H9 (cell line): ENCODE results near the gene MAN1B1. TPM values are rescaled to one million over a fixed set of nuclear protein-coding genes. Genes with fewer than 3 reads are reported as not detected.

ENCODE experiments used
- DNase-seq: peaks from one replicate; pipeline ENCODE4 v3.0.0-alpha.2; 2017
- H2AFZ ChIP-seq: one replicate; pipeline ENCODE4 v1.6.1; 2013; ENCODE audit warnings: mild to moderate bottlenecking, low read length, control low read depth, moderate library complexity
- H2AK5ac ChIP-seq: 2 replicates; pipeline ENCODE4 v1.6.1; 2013; ENCODE audit warnings: low read length, control low read depth, mixed read lengths; ENCODE audit not compliant: insufficient read length
- H2BK120ac ChIP-seq: one replicate; pipeline ENCODE4 v1.6.1; 2013; ENCODE audit warnings: low read depth, mild to moderate bottlenecking, low read length, control low read depth, inconsistent platforms; ENCODE audit not compliant: poor library complexity, severe bottlenecking
- H2BK12ac ChIP-seq: 2 replicates; pipeline ENCODE4 v1.6.1; 2013; ENCODE audit warnings: low read length, control low read depth, mixed read lengths, low read depth; ENCODE audit not compliant: insufficient read length
- H2BK15ac ChIP-seq: 2 replicates; pipeline ENCODE4 v1.6.1; 2013; ENCODE audit warnings: low read depth, low read length, control low read depth
- H2BK20ac ChIP-seq: one replicate; pipeline ENCODE4 v1.6.1; 2013; ENCODE audit warnings: low read depth, mild to moderate bottlenecking, low read length, control low read depth, inconsistent platforms; ENCODE audit not compliant: poor library complexity, severe bottlenecking
- H2BK5ac ChIP-seq: 2 replicates; pipeline ENCODE4 v1.6.1; 2013; ENCODE audit warnings: low read length, control low read depth, mixed read lengths; ENCODE audit not compliant: insufficient read length
- H3K14ac ChIP-seq: 2 replicates; pipeline ENCODE4 v1.6.1; 2013; ENCODE audit warnings: low read length, control low read depth; ENCODE audit not compliant: insufficient read depth
- H3K18ac ChIP-seq: 2 replicates; pipeline ENCODE4 v1.6.1; 2013; ENCODE audit warnings: low read depth, mild to moderate bottlenecking, mixed read lengths, low read length, control low read depth; ENCODE audit not compliant: insufficient read length
- H3K23ac ChIP-seq: 2 replicates; pipeline ENCODE4 v1.6.1; 2013; ENCODE audit warnings: low read length, control low read depth, mixed read lengths, low read depth; ENCODE audit not compliant: insufficient read length
- H3K23me2 ChIP-seq: 2 replicates; pipeline ENCODE4 v1.6.1; 2013; ENCODE audit warnings: low read depth, mild to moderate bottlenecking, mixed read lengths, low read length, control low read depth; ENCODE audit not compliant: insufficient read length, poor library complexity, severe bottlenecking
- H3K27ac ChIP-seq: 2 replicates; pipeline ENCODE4 v1.5.1; 2013; ENCODE audit warnings: low read length, control low read depth, mixed read lengths, low read depth; ENCODE audit not compliant: insufficient read length
- H3K27me3 ChIP-seq: 2 replicates; pipeline ENCODE4 v1.6.1; 2013; ENCODE audit warnings: low read length, control low read depth, inconsistent platforms; ENCODE audit not compliant: insufficient read depth
- H3K4ac ChIP-seq: 2 replicates; pipeline ENCODE4 v1.6.1; 2013; ENCODE audit warnings: low read depth, mild to moderate bottlenecking, control low read depth, inconsistent platforms, low read length, moderate library complexity
- H3K4me1 ChIP-seq: 2 replicates; pipeline ENCODE4 v1.6.1; 2013; ENCODE audit warnings: low read length, control low read depth, inconsistent platforms; ENCODE audit not compliant: insufficient read depth
- H3K4me2 ChIP-seq: 2 replicates; pipeline ENCODE4 v1.6.1; 2013; ENCODE audit warnings: low read length, control low read depth, mixed read lengths; ENCODE audit not compliant: insufficient read length, insufficient read depth
- H3K56ac ChIP-seq: 2 replicates; pipeline ENCODE4 v1.6.1; 2013; ENCODE audit warnings: low read depth, mild to moderate bottlenecking, mixed read lengths, low read length, control low read depth; ENCODE audit not compliant: insufficient read length
- H3K79me1 ChIP-seq: 2 replicates; pipeline ENCODE4 v1.6.1; 2013; ENCODE audit warnings: low read depth, mild to moderate bottlenecking, moderate library complexity, low read length, control low read depth, inconsistent platforms; ENCODE audit not compliant: insufficient read depth, poor library complexity, severe bottlenecking
- H3K79me2 ChIP-seq: 2 replicates; pipeline ENCODE4 v1.6.1; 2013; ENCODE audit warnings: low read length, control low read depth, inconsistent platforms; ENCODE audit not compliant: insufficient read depth
- H3K9ac ChIP-seq: 2 replicates; pipeline ENCODE4 v1.6.1; 2013; ENCODE audit warnings: low read length, control low read depth, mixed read lengths; ENCODE audit not compliant: insufficient read length; ENCODE audit errors: extremely low read depth
- H3K9me3 ChIP-seq: one replicate; pipeline ENCODE4 v1.6.1; 2013; ENCODE audit warnings: low read depth, low read length, inconsistent platforms; ENCODE audit not compliant: control insufficient read depth
- H3T11ph ChIP-seq: one replicate; pipeline ENCODE4 v1.6.1; 2013; ENCODE audit warnings: mild to moderate bottlenecking, low read length, control low read depth, inconsistent platforms
- H4K20me1 ChIP-seq: one replicate; pipeline ENCODE4 v1.6.1; 2013; ENCODE audit not compliant: control insufficient read depth, insufficient read length, insufficient read depth
- H4K5ac ChIP-seq: 2 replicates; pipeline ENCODE4 v1.6.1; 2013; ENCODE audit warnings: low read depth, mild to moderate bottlenecking, mixed read lengths, low read length, control low read depth; ENCODE audit not compliant: insufficient read length
- H4K8ac ChIP-seq: replicated peaks from 2 replicates; pipeline ENCODE4 v1.6.1; 2013; ENCODE audit warnings: low read length, control low read depth, mixed read lengths, low read depth; ENCODE audit not compliant: insufficient read length
- H4K91ac ChIP-seq: 2 replicates; pipeline ENCODE4 v1.6.1; 2013; ENCODE audit warnings: low read depth, mild to moderate bottlenecking, moderate library complexity, mixed read lengths, low read length, control low read depth; ENCODE audit not compliant: insufficient read length
- H3K27ac Mint-ChIP-seq, 3 experiments: 2 replicates in 2 of 3; 3 replicates in 1 of 3; pipeline ENCODE4 v1.8.0; 2020 to 2021; ENCODE audit warnings: mixed read lengths in 3 of 3, mild to moderate bottlenecking in 1 of 3, moderate library complexity in 1 of 3
- H3K27me3 Mint-ChIP-seq: 2 replicates; pipeline ENCODE4 v1.8.0; 2021; ENCODE audit warnings: low read depth, mild to moderate bottlenecking, moderate library complexity, mixed read lengths
- H3K36me3 Mint-ChIP-seq, 3 experiments: 2 replicates in 2 of 3; 3 replicates in 1 of 3; pipeline ENCODE4 v1.8.0; 2020 to 2021; ENCODE audit warnings: low read depth in 3 of 3, mixed read lengths in 3 of 3; ENCODE audit not compliant: insufficient read depth in 1 of 3
- H3K4me1 Mint-ChIP-seq, 2 experiments: 2 replicates each; pipeline ENCODE4 v1.8.0; 2020; ENCODE audit warnings: mixed read lengths in 2 of 2
- H3K4me3 Mint-ChIP-seq, 2 experiments: 2 replicates in 1 of 2; 3 replicates in 1 of 2; pipeline ENCODE4 v1.8.0; 2020 to 2021; ENCODE audit warnings: mild to moderate bottlenecking in 2 of 2, mixed read lengths in 2 of 2, moderate library complexity in 1 of 2
- H3K9me3 Mint-ChIP-seq, 2 experiments: 2 replicates in 1 of 2; 3 replicates in 1 of 2; pipeline ENCODE4 v1.8.0; 2020; ENCODE audit warnings: mild to moderate bottlenecking in 2 of 2, mixed read lengths in 2 of 2, moderate library complexity in 1 of 2
- WGBS: extraction: QIAGEN DNeasy Blood & Tissue Kit; methylation state at CpG from one replicate; pipeline ENCODE4 v1.1.7; 2013; ENCODE audit warnings: missing lambda C conversion rate, low lambda C conversion rate, mixed read lengths; ENCODE audit not compliant: insufficient read length; ENCODE audit errors: extremely low coverage; 5-methylcytosine and 5-hydroxymethylcytosine counted together
- total RNA-seq: library from RNA; stranded (reverse); gene quantifications from 2 replicates; pipeline ENCODE4 v1.2.1, GENCODE V29; 2021
- TF ChIP-seq, protein P1 (sequence below): fragments of 200-600 bp; sonication (generic); conservative IDR thresholded peaks from 3 replicates; pipeline ENCODE4 v1.8.0; 2021; ENCODE audit warnings: antibody characterized with exemption, mild to moderate bottlenecking

Gene MAN1B1
- total RNA-seq, 1 experiment from 2014 or later = 34.9 TPM

DNA sequence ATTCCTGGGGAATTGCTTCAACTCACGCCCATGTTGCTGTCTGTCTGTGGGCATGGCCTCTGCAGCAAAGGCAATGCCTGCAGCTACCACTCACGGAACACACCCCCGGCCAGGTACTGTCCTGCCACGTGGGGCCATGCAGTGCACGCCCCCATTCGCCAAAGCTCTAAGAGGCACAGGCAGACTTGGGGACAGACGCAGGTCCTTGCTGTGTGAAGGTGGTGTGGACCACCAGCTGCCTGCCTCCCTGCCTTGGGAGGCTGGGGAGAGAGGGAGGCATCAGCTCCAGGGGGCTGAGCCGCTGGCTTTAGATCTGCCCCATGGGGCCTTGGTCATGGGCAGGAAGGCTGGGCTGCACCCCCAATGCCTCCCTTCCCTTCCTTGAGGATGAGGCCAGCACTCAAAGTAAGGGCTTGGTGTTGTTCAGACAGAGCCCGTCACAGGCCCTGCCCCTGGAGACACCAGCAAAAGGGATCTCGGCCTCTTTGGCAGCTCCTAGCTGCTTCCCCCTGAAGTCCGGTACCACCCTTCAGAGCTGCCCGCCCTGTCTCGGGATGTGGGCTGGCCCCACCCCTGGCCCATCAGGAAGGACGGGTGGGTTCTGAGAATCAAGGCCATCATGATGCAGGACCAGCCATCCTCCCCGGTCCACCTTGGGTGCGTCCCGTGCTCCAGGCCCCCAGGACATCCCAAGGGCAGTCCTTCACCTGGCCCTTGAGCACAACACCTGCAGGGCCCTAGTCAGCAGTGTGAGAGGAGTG is 54.4 kb downstream of the MAN1B1 start:
- H3K27ac Mint-ChIP-seq = no peak overlapping the region
- Histone ChIP-seq H3K14ac (no peak overlapping the region; the same call in 1 of the 2 replicates), H2BK120ac (no peak overlapping the region), H3T11ph (no peak overlapping the region), H3K9me3 (no peaks in the 10 kb centered on the region), H3K27me3 (peaks cover 29% of the 10 kb centered on the region; the same call in 1 of the 2 replicates), H3K27ac (no peak overlapping the region), H3K56ac (no peak overlapping the region), H4K5ac (no peak overlapping the region), H3K18ac (no peak overlapping the region), H2BK20ac (no peak overlapping the region), H3K9ac (no peak overlapping the region), H2BK12ac (no peak overlapping the region), H4K91ac (no peak overlapping the region), H3K4ac (no peak overlapping the region), H3K79me2 (no peaks in the 10 kb centered on the region), H3K4me1 (no peaks in the 10 kb centered on the region), H3K23me2 (no peaks in the 10 kb centered on the region), H2AFZ (no peak overlapping the region), H2BK5ac (no peak overlapping the region), H2BK15ac (no peak overlapping the region), H4K20me1 (peaks cover 2% of the 10 kb centered on the region), H2AK5ac (no peak overlapping the region), H3K4me2 (no peak overlapping the region), H3K79me1 (no peaks in the 10 kb centered on the region), H3K23ac (no peak overlapping the region), H4K8ac (no peak overlapping the region)
- no CpG with 5 or more reads among the region's 17 CpGs for WGBS
- H3K36me3 Mint-ChIP-seq = no peaks in the 10 kb centered on the region
- DNase-seq = no peak
- peaks cover 86% of the 10 kb centered on the region for H3K27me3 Mint-ChIP-seq
- TF ChIP-seq, protein P1, sequence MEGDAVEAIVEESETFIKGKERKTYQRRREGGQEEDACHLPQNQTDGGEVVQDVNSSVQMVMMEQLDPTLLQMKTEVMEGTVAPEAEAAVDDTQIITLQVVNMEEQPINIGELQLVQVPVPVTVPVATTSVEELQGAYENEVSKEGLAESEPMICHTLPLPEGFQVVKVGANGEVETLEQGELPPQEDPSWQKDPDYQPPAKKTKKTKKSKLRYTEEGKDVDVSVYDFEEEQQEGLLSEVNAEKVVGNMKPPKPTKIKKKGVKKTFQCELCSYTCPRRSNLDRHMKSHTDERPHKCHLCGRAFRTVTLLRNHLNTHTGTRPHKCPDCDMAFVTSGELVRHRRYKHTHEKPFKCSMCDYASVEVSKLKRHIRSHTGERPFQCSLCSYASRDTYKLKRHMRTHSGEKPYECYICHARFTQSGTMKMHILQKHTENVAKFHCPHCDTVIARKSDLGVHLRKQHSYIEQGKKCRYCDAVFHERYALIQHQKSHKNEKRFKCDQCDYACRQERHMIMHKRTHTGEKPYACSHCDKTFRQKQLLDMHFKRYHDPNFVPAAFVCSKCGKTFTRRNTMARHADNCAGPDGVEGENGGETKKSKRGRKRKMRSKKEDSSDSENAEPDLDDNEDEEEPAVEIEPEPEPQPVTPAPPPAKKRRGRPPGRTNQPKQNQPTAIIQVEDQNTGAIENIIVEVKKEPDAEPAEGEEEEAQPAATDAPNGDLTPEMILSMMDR = no peak
- peaks cover 0 to 12% of the 10 kb centered on the region in 2 experiments; a peak in 2 of 4 replicates for H3K4me1 Mint-ChIP-seq
- no peak overlapping the region for H3K4me3 Mint-ChIP-seq
- no peaks in the 10 kb centered on the region; a peak in 1 of 5 replicates for H3K9me3 Mint-ChIP-seq
